Ishikawa (cell line): ENCODE results near the gene CHST6.

Experiments
- CREB1 ChIP-seq: IDR thresholded peaks from 2 replicates; pipeline ENCODE4 v1.6.1; 2012; ENCODE audit warnings: low read depth
- EP300 ChIP-seq: IDR thresholded peaks from 2 replicates; pipeline ENCODE4 v1.6.1; 2012; ENCODE audit warnings: borderline replicate concordance
- TF ChIP-seq, protein P1 (sequence below): IDR thresholded peaks from 2 replicates; pipeline ENCODE4 v1.6.1; 2012; ENCODE audit warnings: low read depth, mild to moderate bottlenecking

DNA sequence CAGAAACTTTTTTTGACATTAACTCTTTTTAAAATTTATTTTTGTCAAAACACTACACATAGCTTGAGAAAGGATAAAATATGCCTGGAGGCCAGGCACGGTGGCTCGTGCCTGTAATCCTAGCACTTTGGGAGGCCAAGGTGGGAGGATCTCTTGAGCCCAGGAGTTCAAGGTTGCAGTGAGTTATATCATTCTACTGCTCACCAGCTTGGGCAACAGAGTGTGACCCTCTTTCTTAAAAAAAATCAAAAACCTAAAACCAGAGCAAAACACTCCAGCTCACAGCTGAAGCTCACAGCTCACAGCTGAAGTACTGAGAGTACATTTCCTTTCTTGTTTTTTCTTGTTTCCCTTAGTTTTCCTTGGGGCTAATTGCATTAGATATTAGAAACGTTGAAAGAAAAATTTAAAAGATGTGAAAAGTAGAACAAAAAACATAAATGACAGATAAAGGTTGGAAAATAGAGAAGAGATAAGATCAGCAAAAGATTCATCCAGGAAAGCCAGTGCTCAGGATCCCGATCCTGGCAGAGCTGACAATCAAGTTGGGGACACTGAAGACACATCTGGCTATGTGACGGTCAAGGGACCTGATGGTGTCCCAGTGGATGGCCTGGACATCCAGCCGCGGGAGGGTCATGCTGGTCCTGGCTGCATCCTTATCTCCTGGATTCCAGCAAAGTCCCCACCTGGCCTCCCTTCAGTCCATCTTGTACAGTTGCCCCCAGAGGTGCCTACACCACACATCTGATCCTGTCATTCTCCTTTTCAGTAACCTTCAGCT, 9.8 kb downstream of the CHST6 start:
- TF ChIP-seq EP300, result no peak
- TF ChIP-seq, protein P1, sequence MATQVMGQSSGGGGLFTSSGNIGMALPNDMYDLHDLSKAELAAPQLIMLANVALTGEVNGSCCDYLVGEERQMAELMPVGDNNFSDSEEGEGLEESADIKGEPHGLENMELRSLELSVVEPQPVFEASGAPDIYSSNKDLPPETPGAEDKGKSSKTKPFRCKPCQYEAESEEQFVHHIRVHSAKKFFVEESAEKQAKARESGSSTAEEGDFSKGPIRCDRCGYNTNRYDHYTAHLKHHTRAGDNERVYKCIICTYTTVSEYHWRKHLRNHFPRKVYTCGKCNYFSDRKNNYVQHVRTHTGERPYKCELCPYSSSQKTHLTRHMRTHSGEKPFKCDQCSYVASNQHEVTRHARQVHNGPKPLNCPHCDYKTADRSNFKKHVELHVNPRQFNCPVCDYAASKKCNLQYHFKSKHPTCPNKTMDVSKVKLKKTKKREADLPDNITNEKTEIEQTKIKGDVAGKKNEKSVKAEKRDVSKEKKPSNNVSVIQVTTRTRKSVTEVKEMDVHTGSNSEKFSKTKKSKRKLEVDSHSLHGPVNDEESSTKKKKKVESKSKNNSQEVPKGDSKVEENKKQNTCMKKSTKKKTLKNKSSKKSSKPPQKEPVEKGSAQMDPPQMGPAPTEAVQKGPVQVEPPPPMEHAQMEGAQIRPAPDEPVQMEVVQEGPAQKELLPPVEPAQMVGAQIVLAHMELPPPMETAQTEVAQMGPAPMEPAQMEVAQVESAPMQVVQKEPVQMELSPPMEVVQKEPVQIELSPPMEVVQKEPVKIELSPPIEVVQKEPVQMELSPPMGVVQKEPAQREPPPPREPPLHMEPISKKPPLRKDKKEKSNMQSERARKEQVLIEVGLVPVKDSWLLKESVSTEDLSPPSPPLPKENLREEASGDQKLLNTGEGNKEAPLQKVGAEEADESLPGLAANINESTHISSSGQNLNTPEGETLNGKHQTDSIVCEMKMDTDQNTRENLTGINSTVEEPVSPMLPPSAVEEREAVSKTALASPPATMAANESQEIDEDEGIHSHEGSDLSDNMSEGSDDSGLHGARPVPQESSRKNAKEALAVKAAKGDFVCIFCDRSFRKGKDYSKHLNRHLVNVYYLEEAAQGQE, result no peak
- TF ChIP-seq CREB1, result no peak
